Astrocyte (in vitro differentiated cells and primary cell): ENCODE data around the gene CLCN7. TPM values are rescaled to one million over a fixed set of nuclear protein-coding genes. Genes with fewer than 3 reads are reported as not detected.

Experiments used
- DNase-seq: peaks from one replicate; pipeline ENCODE4 v3.0.0-alpha.2; 2010; ENCODE audit warnings: low read depth
- FAIRE-seq: peaks from 2 replicates; lab custom pipeline; 2011; peaks lifted over from hg19 to GRCh38; lab: Jason Lieb, UNC
- H2AFZ ChIP-seq: 2 replicates; pipeline ENCODE4 v1.6.0; 2012; ENCODE audit warnings: low read depth, low read length, inconsistent platforms
- H3K27ac ChIP-seq: 2 replicates; pipeline ENCODE4 v1.5.1; 2011; ENCODE audit warnings: low read depth, low read length, inconsistent platforms
- H3K27me3 ChIP-seq: 2 replicates; pipeline ENCODE4 v1.6.0; 2011; ENCODE audit warnings: low read length, inconsistent platforms; ENCODE audit not compliant: insufficient read depth
- H3K36me3 ChIP-seq: 2 replicates; pipeline ENCODE4 v1.5.1; 2011; ENCODE audit warnings: low read length, inconsistent platforms; ENCODE audit not compliant: insufficient read depth
- H3K4me1 ChIP-seq: 2 replicates; pipeline ENCODE4 v1.5.1; 2011; ENCODE audit warnings: low read length, inconsistent platforms; ENCODE audit not compliant: insufficient read depth
- H3K4me2 ChIP-seq: 2 replicates; pipeline ENCODE4 v1.6.0; 2012; ENCODE audit warnings: low read length, inconsistent platforms
- H3K4me3 ChIP-seq: 2 replicates; pipeline ENCODE4 v1.5.1; 2011; ENCODE audit warnings: low read depth, mild to moderate bottlenecking, low read length, inconsistent platforms; ENCODE audit not compliant: insufficient read depth
- H3K79me2 ChIP-seq: 2 replicates; pipeline ENCODE4 v1.6.0; 2012; ENCODE audit warnings: mild to moderate bottlenecking, low read length, inconsistent platforms; ENCODE audit not compliant: insufficient read depth
- H3K9ac ChIP-seq: 2 replicates; pipeline ENCODE4 v1.6.0; 2012; ENCODE audit warnings: mild to moderate bottlenecking, low read length, inconsistent platforms
- H3K9me3 ChIP-seq: 2 replicates; pipeline ENCODE4 v1.5.1; 2012; ENCODE audit warnings: low read depth, mild to moderate bottlenecking, low read length, inconsistent platforms; ENCODE audit not compliant: insufficient read depth
- H4K20me1 ChIP-seq: 2 replicates; pipeline ENCODE4 v1.6.0; 2012; ENCODE audit warnings: low read length, inconsistent platforms; ENCODE audit not compliant: insufficient read depth
- H3K27ac Mint-ChIP-seq: one replicate; pipeline ENCODE4 v1.8.0; 2021; ENCODE audit warnings: mild to moderate bottlenecking, mixed read lengths; ENCODE audit not compliant: unreplicated experiment
- H3K27me3 Mint-ChIP-seq: one replicate; pipeline ENCODE4 v1.8.0; 2021; ENCODE audit warnings: low read depth, mixed read lengths; ENCODE audit not compliant: unreplicated experiment
- H3K36me3 Mint-ChIP-seq: one replicate; pipeline ENCODE4 v1.8.0; 2021; ENCODE audit warnings: low read depth, mixed read lengths; ENCODE audit not compliant: unreplicated experiment
- H3K4me1 Mint-ChIP-seq: one replicate; pipeline ENCODE4 v1.8.0; 2021; ENCODE audit warnings: low read depth, mixed read lengths; ENCODE audit not compliant: unreplicated experiment
- H3K4me3 Mint-ChIP-seq: one replicate; pipeline ENCODE4 v1.8.0; 2021; ENCODE audit warnings: mild to moderate bottlenecking, moderate library complexity, mixed read lengths; ENCODE audit not compliant: unreplicated experiment
- H3K9me3 Mint-ChIP-seq: one replicate; pipeline ENCODE4 v1.8.0; 2021; ENCODE audit warnings: mild to moderate bottlenecking, mixed read lengths; ENCODE audit not compliant: unreplicated experiment
- CTCF ChIP-seq: IDR thresholded peaks from 2 replicates; pipeline ENCODE4 v1.5.1; 2011; ENCODE audit warnings: low read depth, mild to moderate bottlenecking, inconsistent platforms, low read length, moderate library complexity; ENCODE audit not compliant: insufficient read depth
- EZH2 ChIP-seq: IDR thresholded peaks from 2 replicates; pipeline ENCODE4 v1.6.1; 2012; ENCODE audit warnings: mild to moderate bottlenecking, low read length, inconsistent platforms; ENCODE audit not compliant: insufficient read depth
- total RNA-seq: library from RNA; stranded (reverse); gene quantifications from 2 replicates; pipeline ENCODE4 v1.2.1, GENCODE V29; 2021

Gene CLCN7
- total RNA-seq, 1 donor from 2014 or later = 66.7 TPM

GRCh38 chr16:1413684-1414531 is 60.9 kb downstream of the CLCN7 start:
- peaks cover 14% of the 10 kb centered on the region for H3K79me2 ChIP-seq
- FAIRE-seq (no peak), DNase-seq (peak; percentile 8)
- H3K27ac Mint-ChIP-seq = no peak overlapping the region
- peak overlapping the region; percentile 90 for H3K4me2 ChIP-seq
- H3K36me3 ChIP-seq = no peaks in the 10 kb centered on the region
- no peaks in the 10 kb centered on the region for H3K4me1 ChIP-seq
- H4K20me1 ChIP-seq = peaks cover 4% of the 10 kb centered on the region
- peaks cover 6% of the 10 kb centered on the region for H3K4me1 Mint-ChIP-seq
- TF ChIP-seq CTCF (peak; percentile 26), EZH2 (no peak)
- no peaks in the 10 kb centered on the region for H3K27me3 Mint-ChIP-seq
- H3K36me3 Mint-ChIP-seq = peaks cover 4% of the 10 kb centered on the region
- peak overlapping the region; percentile 80 for H3K9ac ChIP-seq
- no peaks in the 10 kb centered on the region for H3K9me3 ChIP-seq
- H3K4me3 ChIP-seq = peak overlapping the region; percentile 74
- no peak overlapping the region for H3K27ac ChIP-seq
- H3K9me3 Mint-ChIP-seq = no peaks in the 10 kb centered on the region
- peak overlapping the region; percentile 84 for H2AFZ ChIP-seq
- H3K4me3 Mint-ChIP-seq = peak overlapping the region; percentile 82
- no peaks in the 10 kb centered on the region for H3K27me3 ChIP-seq

GRCh38 chr16:1412847-1413246 is 62.0 kb downstream of the CLCN7 start:
- peaks cover 5% of the 10 kb centered on the region for H3K79me2 ChIP-seq

More at GRCh38 chr16:1412847-1413246, 62.0 kb downstream of the CLCN7 start:
- H3K9me3 ChIP-seq = no peaks in the 10 kb centered on the region
- TF ChIP-seq CTCF (no peak), EZH2 (no peak)
- H3K27me3 Mint-ChIP-seq = no peaks in the 10 kb centered on the region
- H3K36me3 ChIP-seq = no peaks in the 10 kb centered on the region
- no peak overlapping the region for H2AFZ ChIP-seq
- DNase-seq (no peak), FAIRE-seq (no peak)
- no peak overlapping the region for H3K27ac Mint-ChIP-seq
- no peak overlapping the region for H3K4me3 ChIP-seq
- H3K27me3 ChIP-seq = no peaks in the 10 kb centered on the region
- peak overlapping the region; percentile 50 for H3K4me3 Mint-ChIP-seq
- H4K20me1 ChIP-seq = peaks cover 4% of the 10 kb centered on the region
- H3K4me2 ChIP-seq = no peak overlapping the region
- H3K27ac ChIP-seq = no peak overlapping the region
- no peaks in the 10 kb centered on the region for H3K9me3 Mint-ChIP-seq
- H3K4me1 ChIP-seq = no peaks in the 10 kb centered on the region
- no peak overlapping the region for H3K9ac ChIP-seq
- H3K4me1 Mint-ChIP-seq = peaks cover 4% of the 10 kb centered on the region
- peaks cover 4% of the 10 kb centered on the region for H3K36me3 Mint-ChIP-seq
